Panc1 (cell line): ENCODE data around the gene PAQR4.

ENCODE experiments used
- POLR2AphosphoS5 ChIP-seq: IDR thresholded peaks from 2 replicates; pipeline ENCODE4 v1.6.1; 2012; ENCODE audit warnings: mild to moderate bottlenecking, low read depth, low read length, moderate library complexity
- TCF7L2 ChIP-seq: IDR thresholded peaks from 2 replicates; pipeline ENCODE4 v1.6.1; 2011; ENCODE audit warnings: mild to moderate bottlenecking, low read depth, low read length, inconsistent platforms
- TF ChIP-seq, protein P1 (sequence below): fragments of 450-650 bp; IDR thresholded peaks from 2 replicates; pipeline ENCODE4 v1.5.1; 2017; ENCODE audit warnings: mild to moderate bottlenecking
- TF ChIP-seq, protein P2 (sequence below), 2 experiments: IDR thresholded peaks; 2 replicates each; pipeline ENCODE4 v1.6.1; 2011 to 2012; ENCODE audit warnings: low read depth in 2 of 2, control low read depth in 1 of 2, low read length in 1 of 2, mild to moderate bottlenecking in 1 of 2, moderate library complexity in 1 of 2; ENCODE audit not compliant: insufficient read depth in 1 of 2

DNA sequence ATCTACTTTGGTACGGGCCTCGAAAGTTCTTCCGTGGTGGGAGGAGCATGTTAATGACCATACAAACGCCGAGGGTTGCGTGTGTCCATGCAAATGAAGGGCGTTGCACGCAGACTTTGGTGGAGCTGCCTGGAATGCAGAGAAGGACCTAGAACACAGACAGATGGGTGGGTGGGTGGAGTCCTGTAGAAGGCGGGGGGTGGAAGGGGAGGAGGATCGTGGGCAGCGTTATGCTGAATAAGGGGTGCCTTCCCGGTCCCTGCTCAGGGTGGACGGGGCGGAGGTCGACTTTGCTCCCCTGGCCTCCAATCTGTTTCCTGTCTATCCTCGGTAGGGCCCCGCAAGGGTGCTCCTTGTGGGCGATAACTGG is 795 bp upstream of the PAQR4 start:
- TF ChIP-seq, protein P1, sequence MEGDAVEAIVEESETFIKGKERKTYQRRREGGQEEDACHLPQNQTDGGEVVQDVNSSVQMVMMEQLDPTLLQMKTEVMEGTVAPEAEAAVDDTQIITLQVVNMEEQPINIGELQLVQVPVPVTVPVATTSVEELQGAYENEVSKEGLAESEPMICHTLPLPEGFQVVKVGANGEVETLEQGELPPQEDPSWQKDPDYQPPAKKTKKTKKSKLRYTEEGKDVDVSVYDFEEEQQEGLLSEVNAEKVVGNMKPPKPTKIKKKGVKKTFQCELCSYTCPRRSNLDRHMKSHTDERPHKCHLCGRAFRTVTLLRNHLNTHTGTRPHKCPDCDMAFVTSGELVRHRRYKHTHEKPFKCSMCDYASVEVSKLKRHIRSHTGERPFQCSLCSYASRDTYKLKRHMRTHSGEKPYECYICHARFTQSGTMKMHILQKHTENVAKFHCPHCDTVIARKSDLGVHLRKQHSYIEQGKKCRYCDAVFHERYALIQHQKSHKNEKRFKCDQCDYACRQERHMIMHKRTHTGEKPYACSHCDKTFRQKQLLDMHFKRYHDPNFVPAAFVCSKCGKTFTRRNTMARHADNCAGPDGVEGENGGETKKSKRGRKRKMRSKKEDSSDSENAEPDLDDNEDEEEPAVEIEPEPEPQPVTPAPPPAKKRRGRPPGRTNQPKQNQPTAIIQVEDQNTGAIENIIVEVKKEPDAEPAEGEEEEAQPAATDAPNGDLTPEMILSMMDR = no peak
- no peak for TF ChIP-seq TCF7L2
- no peak for TF ChIP-seq POLR2AphosphoS5
- TF ChIP-seq, protein P2, sequence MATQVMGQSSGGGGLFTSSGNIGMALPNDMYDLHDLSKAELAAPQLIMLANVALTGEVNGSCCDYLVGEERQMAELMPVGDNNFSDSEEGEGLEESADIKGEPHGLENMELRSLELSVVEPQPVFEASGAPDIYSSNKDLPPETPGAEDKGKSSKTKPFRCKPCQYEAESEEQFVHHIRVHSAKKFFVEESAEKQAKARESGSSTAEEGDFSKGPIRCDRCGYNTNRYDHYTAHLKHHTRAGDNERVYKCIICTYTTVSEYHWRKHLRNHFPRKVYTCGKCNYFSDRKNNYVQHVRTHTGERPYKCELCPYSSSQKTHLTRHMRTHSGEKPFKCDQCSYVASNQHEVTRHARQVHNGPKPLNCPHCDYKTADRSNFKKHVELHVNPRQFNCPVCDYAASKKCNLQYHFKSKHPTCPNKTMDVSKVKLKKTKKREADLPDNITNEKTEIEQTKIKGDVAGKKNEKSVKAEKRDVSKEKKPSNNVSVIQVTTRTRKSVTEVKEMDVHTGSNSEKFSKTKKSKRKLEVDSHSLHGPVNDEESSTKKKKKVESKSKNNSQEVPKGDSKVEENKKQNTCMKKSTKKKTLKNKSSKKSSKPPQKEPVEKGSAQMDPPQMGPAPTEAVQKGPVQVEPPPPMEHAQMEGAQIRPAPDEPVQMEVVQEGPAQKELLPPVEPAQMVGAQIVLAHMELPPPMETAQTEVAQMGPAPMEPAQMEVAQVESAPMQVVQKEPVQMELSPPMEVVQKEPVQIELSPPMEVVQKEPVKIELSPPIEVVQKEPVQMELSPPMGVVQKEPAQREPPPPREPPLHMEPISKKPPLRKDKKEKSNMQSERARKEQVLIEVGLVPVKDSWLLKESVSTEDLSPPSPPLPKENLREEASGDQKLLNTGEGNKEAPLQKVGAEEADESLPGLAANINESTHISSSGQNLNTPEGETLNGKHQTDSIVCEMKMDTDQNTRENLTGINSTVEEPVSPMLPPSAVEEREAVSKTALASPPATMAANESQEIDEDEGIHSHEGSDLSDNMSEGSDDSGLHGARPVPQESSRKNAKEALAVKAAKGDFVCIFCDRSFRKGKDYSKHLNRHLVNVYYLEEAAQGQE (IDR thresholded peaks at IDR 0.05; ENCODE audit: insufficient read depth in 1 of 2, low read depth in 2 of 2, low read length in 1 of 2) = no peak
